Measurements from ENCODE around the gene PNPLA7. TPM values are rescaled to one million over a fixed set of nuclear protein-coding genes. Genes with fewer than 3 reads are reported as not detected.

The PNPLA7 gene
- total RNA-seq, 4 donors from 2014 or later: 13.0 to 34.3 (median 29.2) TPM

DNA sequence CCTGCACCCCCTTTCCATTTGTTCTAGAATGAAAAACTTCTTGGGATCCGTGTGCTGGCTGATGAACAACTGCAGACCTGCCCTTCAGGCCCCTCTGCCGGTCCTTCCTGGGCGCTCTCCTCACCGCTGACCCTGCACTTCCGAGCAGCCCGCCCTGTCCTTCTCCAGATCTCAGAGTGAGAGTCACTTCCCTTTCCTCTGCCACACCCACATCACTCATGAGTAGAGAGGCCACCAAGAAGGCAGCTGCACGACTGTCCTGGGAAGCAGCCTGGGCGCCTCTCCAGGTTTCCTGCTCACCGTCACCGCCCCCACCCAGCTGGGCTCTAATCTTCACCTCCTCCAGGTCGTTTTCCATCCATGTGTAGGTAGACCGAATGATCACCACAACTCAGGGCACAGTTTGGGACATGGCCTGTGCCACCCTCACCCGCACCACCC, 56.1 kb downstream of the PNPLA7 start:
- no peak for TF ChIP-seq CTCF (IDR thresholded peaks at IDR 0.05; ENCODE audit: low read depth)

- TF ChIP-seq CTCF (IDR thresholded peaks at IDR 0.05; ENCODE audit: low read depth): no peak
Observed at GRCh38 chr9:137493364-137494103, 56.7 kb downstream of the PNPLA7 start.

- TF ChIP-seq CTCF (IDR thresholded peaks at IDR 0.05; ENCODE audit: low read depth): no peak
Observed at GRCh38 chr9:137492464-137493363, 57.5 kb downstream of the PNPLA7 start.

- no peak for TF ChIP-seq CTCF (IDR thresholded peaks at IDR 0.05; ENCODE audit: low read depth)
Observed at GRCh38 chr9:137491735-137492432, 58.3 kb downstream of the PNPLA7 start.

GRCh38 chr9:137490532-137491186, 59.5 kb downstream of the PNPLA7 start:
- TF ChIP-seq CTCF (IDR thresholded peaks at IDR 0.05; ENCODE audit: low read depth): no peak

- TF ChIP-seq CTCF (IDR thresholded peaks at IDR 0.05; ENCODE audit: low read depth): no peak
Observed at GRCh38 chr9:137488906-137489305, 61.3 kb downstream of the PNPLA7 start.
